ENCODE measurements around the gene C1orf52.

DNA sequence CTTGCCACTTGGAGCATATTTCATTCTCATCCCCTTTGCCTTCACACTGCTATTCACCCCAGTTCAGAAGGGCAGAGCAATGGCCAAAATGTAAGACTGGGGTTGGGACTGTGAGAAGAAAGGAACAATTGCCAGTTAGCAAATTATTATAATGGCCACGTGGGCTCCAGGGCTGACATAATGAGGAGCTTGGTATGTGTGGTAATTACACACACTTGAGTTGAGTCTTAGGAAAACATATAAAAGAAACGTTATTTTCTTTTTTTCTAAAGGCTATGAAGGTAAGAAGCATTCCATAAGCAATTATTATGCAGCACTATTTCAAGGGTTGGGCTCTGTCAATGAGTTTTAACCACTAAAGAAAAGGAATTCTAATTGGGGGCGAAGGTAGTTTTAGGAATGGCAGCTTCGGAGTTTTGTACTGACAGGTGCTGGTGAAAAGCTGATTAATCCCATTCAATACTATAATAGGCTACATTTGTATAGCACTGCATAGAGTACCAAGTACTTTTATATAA, 49.4 kb upstream of the C1orf52 start:
- TF ChIP-seq POLR2A (IDR thresholded peaks at IDR 0.05; ENCODE audit: low read depth, low read length), result no peak
- TF ChIP-seq TAF1 (IDR thresholded peaks at IDR 0.05; ENCODE audit: low read depth, low read length), result no peak
